ENCODE measurements around the gene SULT1C4. TPM values are rescaled to one million over a fixed set of nuclear protein-coding genes. Genes with fewer than 3 reads are reported as not detected.

Gene SULT1C4
- total RNA-seq, 1 donor from 2014 or later: 16.0 TPM

GRCh38 chr2:108383146-108383830, 5.5 kb downstream of the SULT1C4 start:
- no peak for TF ChIP-seq CTCF (IDR thresholded peaks at IDR 0.05; ENCODE audit: unreplicated experiment)
- Mint-ChIP-seq H3K4me3 (no peak overlapping the region), H3K9me3 (no peaks in the 10 kb centered on the region), H3K27me3 (ENCODE audit: low read depth) (no peaks in the 10 kb centered on the region), H3K36me3 (peaks cover 43% of the 10 kb centered on the region), H3K27ac (peak overlapping the region; percentile 11), H3K4me1 (peaks cover 29% of the 10 kb centered on the region)
- DNase-seq (ENCODE audit: low spot score in 2 of 2, unreplicated experiment in 2 of 2): no peak

- no peak overlapping the region for H3K27ac Mint-ChIP-seq
- TF ChIP-seq CTCF (IDR thresholded peaks at IDR 0.05; ENCODE audit: unreplicated experiment): no peak
- H3K36me3 Mint-ChIP-seq: peaks cover 54% of the 10 kb centered on the region
- peaks cover 13% of the 10 kb centered on the region for H3K4me1 Mint-ChIP-seq
- H3K27me3 Mint-ChIP-seq (ENCODE audit: low read depth): no peaks in the 10 kb centered on the region
- no peaks in the 10 kb centered on the region for H3K9me3 Mint-ChIP-seq
- no peak for DNase-seq (ENCODE audit: low spot score in 2 of 2, unreplicated experiment in 2 of 2)
- H3K4me3 Mint-ChIP-seq: no peak overlapping the region
Observed at GRCh38 chr2:108384662-108385393, 7.1 kb downstream of the SULT1C4 start.

DNA sequence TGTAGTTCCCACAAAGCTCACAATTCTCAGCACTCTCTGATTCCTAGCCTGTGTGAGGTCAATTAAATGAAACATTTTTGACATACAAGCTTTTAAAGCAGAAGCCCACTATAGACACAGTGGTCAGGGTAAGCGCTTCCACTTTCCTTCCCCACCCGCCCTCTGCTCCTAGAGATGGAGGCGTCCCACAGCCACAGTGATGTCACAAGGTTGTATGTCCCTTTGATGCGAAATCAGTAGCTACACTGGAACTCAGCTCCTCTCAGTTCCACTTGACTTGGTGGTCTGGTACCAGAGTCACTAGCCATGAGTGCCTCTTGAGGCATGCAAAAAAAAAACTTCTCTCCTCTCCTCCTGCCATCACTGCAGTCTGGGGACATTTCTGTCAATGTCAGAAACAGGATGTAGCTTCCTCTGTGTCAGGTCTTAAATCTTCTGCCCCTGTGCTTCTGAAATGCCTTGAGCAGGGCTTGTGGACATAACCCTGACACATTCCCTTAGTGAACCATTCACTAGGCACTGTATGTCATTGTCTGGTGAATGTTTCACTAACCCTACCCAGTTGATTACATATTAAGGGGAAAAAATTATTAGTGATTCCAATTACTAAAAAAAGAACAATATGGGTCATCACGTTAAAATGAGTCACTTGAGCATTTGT, 7.8 kb downstream of the SULT1C4 start:
- Mint-ChIP-seq H3K4me3 (no peak overlapping the region), H3K27me3 (ENCODE audit: low read depth) (no peaks in the 10 kb centered on the region), H3K4me1 (peaks cover 13% of the 10 kb centered on the region), H3K9me3 (no peaks in the 10 kb centered on the region), H3K27ac (no peak overlapping the region), H3K36me3 (peaks cover 58% of the 10 kb centered on the region)
- DNase-seq (ENCODE audit: low spot score in 2 of 2, unreplicated experiment in 2 of 2): no peak
- no peak for TF ChIP-seq CTCF (IDR thresholded peaks at IDR 0.05; ENCODE audit: unreplicated experiment)

DNA sequence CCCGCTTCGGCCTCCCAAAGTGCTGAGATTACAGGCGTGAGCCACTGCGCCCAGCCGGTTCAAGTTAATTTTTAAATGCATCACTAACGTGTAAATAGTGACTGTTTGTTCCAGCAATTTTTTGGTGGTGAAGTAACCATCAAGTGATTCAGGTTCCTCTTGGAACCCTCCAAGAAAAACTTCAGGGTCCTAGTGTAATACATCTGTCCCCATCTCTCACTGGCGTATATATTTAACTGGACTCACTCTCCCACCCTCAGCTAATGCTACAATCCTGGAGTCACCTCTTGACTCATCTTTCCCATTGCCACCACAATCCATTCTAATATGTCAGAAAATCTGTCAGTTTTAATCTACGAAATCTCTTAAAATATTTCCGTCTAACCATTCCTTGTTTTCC, 10.3 kb downstream of the SULT1C4 start:
- Mint-ChIP-seq H3K36me3 (peaks cover 56% of the 10 kb centered on the region), H3K27ac (no peak overlapping the region), H3K27me3 (ENCODE audit: low read depth) (no peaks in the 10 kb centered on the region), H3K4me3 (no peak overlapping the region), H3K4me1 (peaks cover under 1% of the 10 kb centered on the region), H3K9me3 (peaks cover 14% of the 10 kb centered on the region)
- no peak for TF ChIP-seq CTCF (IDR thresholded peaks at IDR 0.05; ENCODE audit: unreplicated experiment)
- DNase-seq (ENCODE audit: low spot score in 2 of 2, unreplicated experiment in 2 of 2): no peak

DNA sequence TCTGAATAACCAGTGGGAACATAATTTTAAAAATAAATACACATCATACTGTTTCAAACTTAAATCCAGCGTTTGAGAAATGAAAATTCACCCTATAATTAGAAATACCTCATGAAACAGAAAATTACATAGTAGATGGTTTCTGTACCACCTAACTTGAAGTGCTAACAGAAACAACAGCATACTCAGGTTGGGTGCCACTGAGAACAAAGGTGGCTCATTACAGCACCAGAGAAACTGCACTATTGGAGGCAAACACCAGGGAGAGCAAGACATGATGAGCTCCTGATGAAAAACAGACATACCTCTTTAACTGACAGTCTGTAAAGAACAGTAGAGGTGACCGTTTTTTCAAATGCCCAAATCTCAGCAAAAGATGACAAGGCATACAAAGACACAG, 12.6 kb downstream of the SULT1C4 start:
- Mint-ChIP-seq H3K4me1 (no peaks in the 10 kb centered on the region), H3K27ac (no peak overlapping the region), H3K27me3 (ENCODE audit: low read depth) (no peaks in the 10 kb centered on the region), H3K36me3 (peaks cover 50% of the 10 kb centered on the region), H3K9me3 (peaks cover 22% of the 10 kb centered on the region), H3K4me3 (no peak overlapping the region)
- DNase-seq (ENCODE audit: low spot score in 2 of 2, unreplicated experiment in 2 of 2): no peak
- TF ChIP-seq CTCF (IDR thresholded peaks at IDR 0.05; ENCODE audit: unreplicated experiment): no peak
